PC-3 (cell line): ENCODE results near the gene MVB12B. TPM values are rescaled to one million over a fixed set of nuclear protein-coding genes. Genes with fewer than 3 reads are reported as not detected.

ENCODE experiments used
- ATAC-seq: fragments of 200-7000 bp; cut with Tn5 transposase; 2 replicates; pipeline ENCODE4 v1.9.1; 2020; ENCODE audit warnings: mild to moderate bottlenecking, moderate library complexity
- BruUV-seq: library from RNA; stranded (reverse); fragments of 400-500 nt; replicated peaks from 2 replicates; lab custom pipeline; 2021; lab: Mats Ljungman, UMichigan
- CTCF ChIA-PET: fragments of 300-600 bp; sonication (Branson Sonifier 250); formaldehyde crosslinking; loops from one replicate; lab custom pipeline; 2022; ENCODE audit warnings: antibody characterized with exemption; lab: Charles Lee
- POLR2A ChIA-PET: fragments of 300-600 bp; sonication (Branson Sonifier 250); formaldehyde crosslinking; loops from one replicate; lab custom pipeline; 2022; ENCODE audit warnings: antibody characterized with exemption; ENCODE audit not compliant: unreplicated experiment; lab: Charles Lee
- DNase-seq: peaks from one replicate; pipeline ENCODE4 v3.0.0-alpha.2; 2015
- H2AFZ ChIP-seq: fragments of 300-600 bp; sonication (generic); 2 replicates; pipeline ENCODE4 v1.6.0; 2016; ENCODE audit warnings: antibody characterized with exemption, low read length
- H3F3A ChIP-seq: fragments of 300-600 bp; sonication (generic); one replicate; pipeline ENCODE4 v1.6.0; 2017; ENCODE audit warnings: antibody characterized with exemption, low read length, control low read depth, mild to moderate bottlenecking; ENCODE audit not compliant: unreplicated experiment
- H3K27ac ChIP-seq: fragments of 300-600 bp; sonication (generic); 2 replicates; pipeline ENCODE4 v1.5.1; 2016; ENCODE audit warnings: mild to moderate bottlenecking, low read length
- H3K27me3 ChIP-seq: fragments of 300-600 bp; sonication (generic); 2 replicates; pipeline ENCODE4 v1.6.1; 2016; ENCODE audit warnings: low read length, mixed read lengths
- H3K36me3 ChIP-seq: fragments of 300-600 bp; sonication (generic); 2 replicates; pipeline ENCODE4 v1.6.1; 2016; ENCODE audit warnings: low read depth, mixed run types, low read length, mixed read lengths
- H3K4me1 ChIP-seq: fragments of 300-600 bp; sonication (generic); 2 replicates; pipeline ENCODE4 v1.5.1; 2016; ENCODE audit warnings: low read length; ENCODE audit not compliant: insufficient read depth
- H3K4me2 ChIP-seq: fragments of 300-600 bp; sonication (generic); 2 replicates; pipeline ENCODE4 v1.6.0; 2016; ENCODE audit warnings: low read length
- H3K4me3 ChIP-seq: fragments of 300-600 bp; sonication (generic); 2 replicates; pipeline ENCODE4 v1.5.1; 2016; ENCODE audit warnings: mild to moderate bottlenecking, low read length, mixed read lengths
- H3K79me2 ChIP-seq: fragments of 300-600 bp; sonication (generic); 2 replicates; pipeline ENCODE4 v1.6.1; 2017; ENCODE audit warnings: low read length, mixed read lengths
- H3K9ac ChIP-seq: fragments of 300-600 bp; sonication (generic); 2 replicates; pipeline ENCODE4 v1.6.0; 2016; ENCODE audit warnings: mild to moderate bottlenecking, low read length
- H3K9me2 ChIP-seq: fragments of 300-600 bp; sonication (generic); replicated peaks from 2 replicates; pipeline ENCODE4 v1.6.1; 2016; ENCODE audit warnings: mixed run types, low read length, mixed read lengths
- H3K9me3 ChIP-seq: fragments of 300-600 bp; sonication (generic); 2 replicates; pipeline ENCODE4 v1.6.1; 2016; ENCODE audit warnings: low read length, mixed read lengths
- H4K20me1 ChIP-seq: fragments of 300-600 bp; sonication (generic); 2 replicates; pipeline ENCODE4 v1.6.1; 2016; ENCODE audit warnings: low read length, mixed read lengths
- CTCF ChIP-seq: fragments of 300-600 bp; sonication (generic); conservative IDR thresholded peaks from 2 replicates; pipeline ENCODE4 v1.5.1; 2017; ENCODE audit warnings: antibody characterized with exemption, low read depth, mild to moderate bottlenecking, low read length
- EZH2 ChIP-seq: fragments of 300-600 bp; sonication (generic); IDR thresholded peaks from one replicate; pipeline ENCODE4 v1.6.1; 2017; ENCODE audit warnings: antibody characterized with exemption, mild to moderate bottlenecking, low read length; ENCODE audit not compliant: unreplicated experiment
- EZH2phosphoT487 ChIP-seq: fragments of 300-600 bp; sonication (generic); IDR thresholded peaks from 2 replicates; pipeline ENCODE4 v1.6.1; 2018; ENCODE audit warnings: mild to moderate bottlenecking, antibody characterized with exemption, low read length, borderline replicate concordance
- intact Hi-C: fragments of 100-400 bp; cut with micrococcal nuclease; formaldehyde crosslinking; loops from 2 replicates; pipeline ENCODE4 v1.9.0; 2023
- total RNA-seq: library from RNA; depleted of rRNA; stranded (reverse); fragments of >200 nt; gene quantifications from 2 replicates; pipeline ENCODE4 v1.2.3, GENCODE V29; 2014

Gene MVB12B
- total RNA-seq, 1 experiment from 2014 or later, result 7.2 TPM

- Histone ChIP-seq H3K4me1 (no peaks in the 10 kb centered on the region), H3K36me3 (no peaks in the 10 kb centered on the region), H3K9ac (no peak overlapping the region), H3K27ac (no peak overlapping the region), H3K9me2 (no peaks in the 10 kb centered on the region), H2AFZ (no peak overlapping the region), H4K20me1 (no peaks in the 10 kb centered on the region), H3K9me3 (no peaks in the 10 kb centered on the region), H3K4me2 (no peak overlapping the region), H3F3A (no peaks in the 10 kb centered on the region), H3K4me3 (no peak overlapping the region), H3K27me3 (no peaks in the 10 kb centered on the region), H3K79me2 (peaks cover 21% of the 10 kb centered on the region)
- TF ChIP-seq EZH2phosphoT487 (no peak), EZH2 (no peak), CTCF (no peak)
- BruUV-seq, result no TSS peak
- ATAC-seq, result no peak
- ChIA-PET CTCF (no interaction called here), POLR2A (no interaction called here)
- intact Hi-C loops, result no loop called here
- DNase-seq, result no peak
These were observed 10.2 kb downstream of the MVB12B start for GRCh38 chr9:126336736-126337325.

- no peak for DNase-seq
- no peaks in the 10 kb centered on the region for H3K9me2 ChIP-seq
- H3K4me3 ChIP-seq, result no peak overlapping the region
- H3K4me1 ChIP-seq, result no peaks in the 10 kb centered on the region
- no peaks in the 10 kb centered on the region for H3F3A ChIP-seq
- peaks cover 10% of the 10 kb centered on the region for H3K79me2 ChIP-seq
- H3K27ac ChIP-seq, result no peak overlapping the region
- H3K27me3 ChIP-seq, result no peaks in the 10 kb centered on the region
- no peak overlapping the region for H3K9ac ChIP-seq
- ChIA-PET CTCF (no interaction called here), POLR2A (no interaction called here)
- no peaks in the 10 kb centered on the region for H3K36me3 ChIP-seq
- no TSS peak for BruUV-seq
- H2AFZ ChIP-seq, result no peak overlapping the region
- H3K4me2 ChIP-seq, result no peak overlapping the region
- ATAC-seq, result no peak
- TF ChIP-seq EZH2phosphoT487 (no peak), EZH2 (no peak), CTCF (no peak)
- H4K20me1 ChIP-seq, result no peaks in the 10 kb centered on the region
- no peaks in the 10 kb centered on the region for H3K9me3 ChIP-seq
- intact Hi-C loops, result no loop called here
These were observed 11.2 kb downstream of the MVB12B start for GRCh38 chr9:126337729-126338372.

- Histone ChIP-seq H2AFZ (no peak overlapping the region), H3K9me3 (no peaks in the 10 kb centered on the region), H3K9ac (no peak overlapping the region), H3K4me2 (no peak overlapping the region), H3K27ac (no peak overlapping the region), H3K4me3 (no peak overlapping the region), H3F3A (no peaks in the 10 kb centered on the region), H4K20me1 (no peaks in the 10 kb centered on the region), H3K9me2 (no peaks in the 10 kb centered on the region), H3K4me1 (peaks cover 5% of the 10 kb centered on the region; the same call in 1 of the 2 replicates), H3K36me3 (no peaks in the 10 kb centered on the region), H3K27me3 (no peaks in the 10 kb centered on the region), H3K79me2 (peaks cover 7% of the 10 kb centered on the region)
- no peak for TF ChIP-seq EZH2
- CTCF ChIA-PET, result no interaction called here
- no TSS peak for BruUV-seq
- no peak for ATAC-seq
- no peak for DNase-seq
- POLR2A ChIA-PET, result no interaction called here
- intact Hi-C loops, result no loop called here
These were observed 12.3 kb downstream of the MVB12B start for GRCh38 chr9:126338945-126339344.
